H9 (cell line): ENCODE measurements around the gene LRRC3. TPM values are rescaled to one million over a fixed set of nuclear protein-coding genes. Genes with fewer than 3 reads are reported as not detected.

Source experiments
- DNase-seq: peaks from one replicate; pipeline ENCODE4 v3.0.0-alpha.2; 2017
- H2AFZ ChIP-seq: one replicate; pipeline ENCODE4 v1.6.1; 2013; ENCODE audit warnings: mild to moderate bottlenecking, low read length, control low read depth, moderate library complexity
- H2AK5ac ChIP-seq: 2 replicates; pipeline ENCODE4 v1.6.1; 2013; ENCODE audit warnings: low read length, control low read depth, mixed read lengths; ENCODE audit not compliant: insufficient read length
- H2BK120ac ChIP-seq: one replicate; pipeline ENCODE4 v1.6.1; 2013; ENCODE audit warnings: low read depth, mild to moderate bottlenecking, low read length, control low read depth, inconsistent platforms; ENCODE audit not compliant: poor library complexity, severe bottlenecking
- H2BK12ac ChIP-seq: 2 replicates; pipeline ENCODE4 v1.6.1; 2013; ENCODE audit warnings: low read length, control low read depth, mixed read lengths, low read depth; ENCODE audit not compliant: insufficient read length
- H2BK15ac ChIP-seq: 2 replicates; pipeline ENCODE4 v1.6.1; 2013; ENCODE audit warnings: low read depth, low read length, control low read depth
- H2BK20ac ChIP-seq: one replicate; pipeline ENCODE4 v1.6.1; 2013; ENCODE audit warnings: low read depth, mild to moderate bottlenecking, low read length, control low read depth, inconsistent platforms; ENCODE audit not compliant: poor library complexity, severe bottlenecking
- H2BK5ac ChIP-seq: 2 replicates; pipeline ENCODE4 v1.6.1; 2013; ENCODE audit warnings: low read length, control low read depth, mixed read lengths; ENCODE audit not compliant: insufficient read length
- H3K14ac ChIP-seq: 2 replicates; pipeline ENCODE4 v1.6.1; 2013; ENCODE audit warnings: low read length, control low read depth; ENCODE audit not compliant: insufficient read depth
- H3K18ac ChIP-seq: 2 replicates; pipeline ENCODE4 v1.6.1; 2013; ENCODE audit warnings: low read depth, mild to moderate bottlenecking, mixed read lengths, low read length, control low read depth; ENCODE audit not compliant: insufficient read length
- H3K23ac ChIP-seq: 2 replicates; pipeline ENCODE4 v1.6.1; 2013; ENCODE audit warnings: low read length, control low read depth, mixed read lengths, low read depth; ENCODE audit not compliant: insufficient read length
- H3K23me2 ChIP-seq: 2 replicates; pipeline ENCODE4 v1.6.1; 2013; ENCODE audit warnings: low read depth, mild to moderate bottlenecking, mixed read lengths, low read length, control low read depth; ENCODE audit not compliant: insufficient read length, poor library complexity, severe bottlenecking
- H3K27ac ChIP-seq: 2 replicates; pipeline ENCODE4 v1.5.1; 2013; ENCODE audit warnings: low read length, control low read depth, mixed read lengths, low read depth; ENCODE audit not compliant: insufficient read length
- H3K27me3 ChIP-seq: 2 replicates; pipeline ENCODE4 v1.6.1; 2013; ENCODE audit warnings: low read length, control low read depth, inconsistent platforms; ENCODE audit not compliant: insufficient read depth
- H3K4ac ChIP-seq: 2 replicates; pipeline ENCODE4 v1.6.1; 2013; ENCODE audit warnings: low read depth, mild to moderate bottlenecking, control low read depth, inconsistent platforms, low read length, moderate library complexity
- H3K4me1 ChIP-seq: 2 replicates; pipeline ENCODE4 v1.6.1; 2013; ENCODE audit warnings: low read length, control low read depth, inconsistent platforms; ENCODE audit not compliant: insufficient read depth
- H3K4me2 ChIP-seq: 2 replicates; pipeline ENCODE4 v1.6.1; 2013; ENCODE audit warnings: low read length, control low read depth, mixed read lengths; ENCODE audit not compliant: insufficient read length, insufficient read depth
- H3K56ac ChIP-seq: 2 replicates; pipeline ENCODE4 v1.6.1; 2013; ENCODE audit warnings: low read depth, mild to moderate bottlenecking, mixed read lengths, low read length, control low read depth; ENCODE audit not compliant: insufficient read length
- H3K79me1 ChIP-seq: 2 replicates; pipeline ENCODE4 v1.6.1; 2013; ENCODE audit warnings: low read depth, mild to moderate bottlenecking, moderate library complexity, low read length, control low read depth, inconsistent platforms; ENCODE audit not compliant: insufficient read depth, poor library complexity, severe bottlenecking
- H3K79me2 ChIP-seq: 2 replicates; pipeline ENCODE4 v1.6.1; 2013; ENCODE audit warnings: low read length, control low read depth, inconsistent platforms; ENCODE audit not compliant: insufficient read depth
- H3K9ac ChIP-seq: 2 replicates; pipeline ENCODE4 v1.6.1; 2013; ENCODE audit warnings: low read length, control low read depth, mixed read lengths; ENCODE audit not compliant: insufficient read length; ENCODE audit errors: extremely low read depth
- H3K9me3 ChIP-seq: one replicate; pipeline ENCODE4 v1.6.1; 2013; ENCODE audit warnings: low read depth, low read length, inconsistent platforms; ENCODE audit not compliant: control insufficient read depth
- H3T11ph ChIP-seq: one replicate; pipeline ENCODE4 v1.6.1; 2013; ENCODE audit warnings: mild to moderate bottlenecking, low read length, control low read depth, inconsistent platforms
- H4K20me1 ChIP-seq: one replicate; pipeline ENCODE4 v1.6.1; 2013; ENCODE audit not compliant: control insufficient read depth, insufficient read length, insufficient read depth
- H4K5ac ChIP-seq: 2 replicates; pipeline ENCODE4 v1.6.1; 2013; ENCODE audit warnings: low read depth, mild to moderate bottlenecking, mixed read lengths, low read length, control low read depth; ENCODE audit not compliant: insufficient read length
- H4K8ac ChIP-seq: replicated peaks from 2 replicates; pipeline ENCODE4 v1.6.1; 2013; ENCODE audit warnings: low read length, control low read depth, mixed read lengths, low read depth; ENCODE audit not compliant: insufficient read length
- H4K91ac ChIP-seq: 2 replicates; pipeline ENCODE4 v1.6.1; 2013; ENCODE audit warnings: low read depth, mild to moderate bottlenecking, moderate library complexity, mixed read lengths, low read length, control low read depth; ENCODE audit not compliant: insufficient read length
- H3K27ac Mint-ChIP-seq, 3 experiments: 2 replicates in 2 of 3; 3 replicates in 1 of 3; pipeline ENCODE4 v1.8.0; 2020 to 2021; ENCODE audit warnings: mixed read lengths in 3 of 3, mild to moderate bottlenecking in 1 of 3, moderate library complexity in 1 of 3
- H3K27me3 Mint-ChIP-seq: 2 replicates; pipeline ENCODE4 v1.8.0; 2021; ENCODE audit warnings: low read depth, mild to moderate bottlenecking, moderate library complexity, mixed read lengths
- H3K36me3 Mint-ChIP-seq, 3 experiments: 2 replicates in 2 of 3; 3 replicates in 1 of 3; pipeline ENCODE4 v1.8.0; 2020 to 2021; ENCODE audit warnings: low read depth in 3 of 3, mixed read lengths in 3 of 3; ENCODE audit not compliant: insufficient read depth in 1 of 3
- H3K4me1 Mint-ChIP-seq, 2 experiments: 2 replicates each; pipeline ENCODE4 v1.8.0; 2020; ENCODE audit warnings: mixed read lengths in 2 of 2
- H3K4me3 Mint-ChIP-seq, 2 experiments: 2 replicates in 1 of 2; 3 replicates in 1 of 2; pipeline ENCODE4 v1.8.0; 2020 to 2021; ENCODE audit warnings: mild to moderate bottlenecking in 2 of 2, mixed read lengths in 2 of 2, moderate library complexity in 1 of 2
- H3K9me3 Mint-ChIP-seq, 2 experiments: 2 replicates in 1 of 2; 3 replicates in 1 of 2; pipeline ENCODE4 v1.8.0; 2020; ENCODE audit warnings: mild to moderate bottlenecking in 2 of 2, mixed read lengths in 2 of 2, moderate library complexity in 1 of 2
- WGBS: extraction: QIAGEN DNeasy Blood & Tissue Kit; methylation state at CpG from one replicate; pipeline ENCODE4 v1.1.7; 2013; ENCODE audit warnings: missing lambda C conversion rate, low lambda C conversion rate, mixed read lengths; ENCODE audit not compliant: insufficient read length; ENCODE audit errors: extremely low coverage; 5-methylcytosine and 5-hydroxymethylcytosine counted together
- total RNA-seq: library from RNA; stranded (reverse); gene quantifications from 2 replicates; pipeline ENCODE4 v1.2.1, GENCODE V29; 2021
- TF ChIP-seq, protein P1 (sequence below): fragments of 200-600 bp; sonication (generic); conservative IDR thresholded peaks from 3 replicates; pipeline ENCODE4 v1.8.0; 2021; ENCODE audit warnings: antibody characterized with exemption, mild to moderate bottlenecking

LRRC3 gene
- total RNA-seq, 1 experiment from 2014 or later = 3.1 TPM

DNA sequence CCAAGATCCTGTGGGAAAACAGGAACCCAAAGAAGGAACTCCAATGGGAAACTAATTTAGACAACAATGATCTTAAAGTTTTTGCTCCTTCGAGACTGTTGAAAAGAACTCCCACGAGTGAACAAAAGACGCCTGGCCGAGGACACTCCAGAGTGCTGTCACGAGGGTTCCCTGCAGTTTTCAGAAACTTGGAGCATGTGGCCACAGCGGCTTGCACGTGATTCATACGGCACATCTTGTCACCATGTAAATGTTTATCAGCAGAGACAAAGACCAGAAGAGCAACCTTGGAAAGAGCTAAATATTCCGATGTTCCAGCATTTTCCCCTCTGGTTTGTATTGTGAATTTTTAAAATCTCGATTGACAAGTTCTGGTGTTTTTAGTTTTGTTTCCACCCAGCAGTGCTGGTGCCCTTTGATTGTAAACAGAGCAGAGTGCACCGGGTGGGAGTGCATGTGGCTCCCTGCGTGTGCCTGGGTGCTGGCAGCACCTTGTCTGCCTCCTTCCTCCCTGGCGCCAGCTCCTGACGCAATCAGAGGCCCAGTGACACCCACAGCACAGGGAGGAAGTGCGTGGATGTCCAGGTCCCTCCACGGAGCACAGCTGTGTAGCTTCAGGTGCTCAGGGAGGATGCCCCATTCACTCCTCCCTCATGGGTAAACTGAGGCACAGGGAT, 23.0 kb downstream of the LRRC3 start:
- no peak overlapping the region for H3K27ac Mint-ChIP-seq
- H3K23ac ChIP-seq = no peak overlapping the region
- H2BK15ac ChIP-seq = no peak overlapping the region
- peaks cover 0 to 9% of the 10 kb centered on the region in 2 experiments; a peak in 1 of 4 replicates for H3K4me1 Mint-ChIP-seq
- H3K4ac ChIP-seq = no peak overlapping the region
- no peaks in the 10 kb centered on the region for H3K79me1 ChIP-seq
- no peak overlapping the region for H2AK5ac ChIP-seq
- no peaks in the 10 kb centered on the region for H3K9me3 ChIP-seq
- no peak overlapping the region for H2BK12ac ChIP-seq
- H3K4me1 ChIP-seq = no peaks in the 10 kb centered on the region
- TF ChIP-seq, protein P1, sequence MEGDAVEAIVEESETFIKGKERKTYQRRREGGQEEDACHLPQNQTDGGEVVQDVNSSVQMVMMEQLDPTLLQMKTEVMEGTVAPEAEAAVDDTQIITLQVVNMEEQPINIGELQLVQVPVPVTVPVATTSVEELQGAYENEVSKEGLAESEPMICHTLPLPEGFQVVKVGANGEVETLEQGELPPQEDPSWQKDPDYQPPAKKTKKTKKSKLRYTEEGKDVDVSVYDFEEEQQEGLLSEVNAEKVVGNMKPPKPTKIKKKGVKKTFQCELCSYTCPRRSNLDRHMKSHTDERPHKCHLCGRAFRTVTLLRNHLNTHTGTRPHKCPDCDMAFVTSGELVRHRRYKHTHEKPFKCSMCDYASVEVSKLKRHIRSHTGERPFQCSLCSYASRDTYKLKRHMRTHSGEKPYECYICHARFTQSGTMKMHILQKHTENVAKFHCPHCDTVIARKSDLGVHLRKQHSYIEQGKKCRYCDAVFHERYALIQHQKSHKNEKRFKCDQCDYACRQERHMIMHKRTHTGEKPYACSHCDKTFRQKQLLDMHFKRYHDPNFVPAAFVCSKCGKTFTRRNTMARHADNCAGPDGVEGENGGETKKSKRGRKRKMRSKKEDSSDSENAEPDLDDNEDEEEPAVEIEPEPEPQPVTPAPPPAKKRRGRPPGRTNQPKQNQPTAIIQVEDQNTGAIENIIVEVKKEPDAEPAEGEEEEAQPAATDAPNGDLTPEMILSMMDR = no peak
- H2BK20ac ChIP-seq = no peak overlapping the region
- H4K20me1 ChIP-seq = peaks cover 4% of the 10 kb centered on the region
- no peaks in the 10 kb centered on the region for H3K36me3 Mint-ChIP-seq
- no peak overlapping the region for H2BK120ac ChIP-seq
- H3K9ac ChIP-seq = no peak overlapping the region
- H2BK5ac ChIP-seq = no peak overlapping the region
- no peaks in the 10 kb centered on the region for H3K27me3 ChIP-seq
- no peaks in the 10 kb centered on the region for H3K23me2 ChIP-seq
- no peak overlapping the region for H4K5ac ChIP-seq
- no peak overlapping the region for H3T11ph ChIP-seq
- H2AFZ ChIP-seq = no peak overlapping the region
- H3K18ac ChIP-seq = no peak overlapping the region
- peaks cover 5 to 9% of the 10 kb centered on the region in 2 experiments; a peak in 4 of 5 replicates for H3K9me3 Mint-ChIP-seq
- no peak overlapping the region for H4K8ac ChIP-seq
- no peaks in the 10 kb centered on the region for H3K79me2 ChIP-seq
- no peak overlapping the region for H3K14ac ChIP-seq
- H3K4me2 ChIP-seq = no peak overlapping the region
- no peak overlapping the region for H3K56ac ChIP-seq
- no peak for DNase-seq
- peaks cover 8% of the 10 kb centered on the region for H3K27me3 Mint-ChIP-seq
- H3K4me3 Mint-ChIP-seq = no peak overlapping the region
- no CpG with 5 or more reads among the region's 16 CpGs for WGBS
- no peak overlapping the region for H3K27ac ChIP-seq
- no peak overlapping the region for H4K91ac ChIP-seq
